Mammary microvascular endothelial cell (primary cell): Measurements from ENCODE around the gene CPS1. TPM values are rescaled to one million over a fixed set of nuclear protein-coding genes. Genes with fewer than 3 reads are reported as not detected.

Experiments used
- total RNA-seq: library from RNA; depleted of rRNA; stranded (reverse); fragments of >200 nt; gene quantifications from 2 replicates; pipeline ENCODE4 v1.2.3, GENCODE V29; 2015

Gene CPS1
- total RNA-seq = 1.3 and 1.5 TPM in 2 replicates

GRCh38 chr2:210556329-210556980 is at the start of gene CPS1:
Gene CPS1 (plus strand): TSS chr2:210556599. CDS start chr2:210556734, 135 bp downstream.

Other genes with a start within 250 kb of the CPS1 start
- gene MYL1, start 241.4 kb upstream of the CPS1 start, total RNA-seq = not detected in 2 replicates
- 20.4 and 24.2 TPM in 2 replicates for gene LANCL1, start 79.8 kb upstream of the CPS1 start, total RNA-seq